ENCODE measurements around the gene CEP164.

CEP164 gene

DNA sequence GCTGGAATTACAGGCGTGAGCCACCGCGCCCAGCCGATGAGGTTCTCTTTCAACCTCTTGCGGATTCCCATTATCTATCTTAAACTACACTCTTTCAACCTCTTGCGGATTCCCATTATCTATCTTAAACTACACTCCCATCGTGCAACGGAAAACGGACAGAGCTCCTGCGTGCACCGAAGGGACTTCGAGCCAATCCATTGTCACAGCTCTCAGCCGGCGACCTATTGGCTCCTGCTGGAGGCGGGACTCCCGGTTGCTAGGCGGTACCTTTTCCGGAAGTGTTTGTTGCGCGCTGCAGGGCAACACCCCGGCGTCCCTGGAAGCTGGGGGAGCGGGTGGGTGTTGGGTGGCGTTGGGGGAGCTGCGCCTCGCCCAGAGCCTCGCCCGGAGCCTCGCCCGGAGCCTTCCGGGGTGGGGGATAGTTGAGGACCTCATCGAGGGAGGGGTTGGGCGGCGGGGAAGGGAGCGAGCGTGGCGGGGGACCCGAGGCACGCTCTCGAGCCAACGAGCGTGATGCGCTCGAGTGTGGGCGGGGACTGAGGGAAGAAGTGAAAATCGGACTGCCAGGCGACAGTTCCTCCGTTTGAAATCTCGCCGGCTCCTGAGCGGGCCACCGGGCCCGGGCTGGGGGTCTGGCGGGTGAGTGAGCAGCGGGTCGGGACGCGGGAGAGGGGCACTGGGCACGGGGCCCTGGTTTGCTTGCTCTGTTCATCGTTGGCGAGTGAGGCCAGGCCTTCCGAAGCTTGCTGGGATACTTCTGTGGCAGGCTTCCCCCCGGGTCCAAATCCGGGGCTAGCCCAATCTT is at the start of gene CEP164:
CEP164 (plus strand) TSS at position 288 of the 808 bp plus-strand sequence. CDS start 10,733 bp downstream, outside the sequence.
- peak; percentile 98 for DNase-seq (ENCODE audit: low spot score)

GRCh38 chr11:117278347-117278746 is 49.3 kb upstream of the CEP164 start:
- DNase-seq (ENCODE audit: low spot score) = no peak

DNA sequence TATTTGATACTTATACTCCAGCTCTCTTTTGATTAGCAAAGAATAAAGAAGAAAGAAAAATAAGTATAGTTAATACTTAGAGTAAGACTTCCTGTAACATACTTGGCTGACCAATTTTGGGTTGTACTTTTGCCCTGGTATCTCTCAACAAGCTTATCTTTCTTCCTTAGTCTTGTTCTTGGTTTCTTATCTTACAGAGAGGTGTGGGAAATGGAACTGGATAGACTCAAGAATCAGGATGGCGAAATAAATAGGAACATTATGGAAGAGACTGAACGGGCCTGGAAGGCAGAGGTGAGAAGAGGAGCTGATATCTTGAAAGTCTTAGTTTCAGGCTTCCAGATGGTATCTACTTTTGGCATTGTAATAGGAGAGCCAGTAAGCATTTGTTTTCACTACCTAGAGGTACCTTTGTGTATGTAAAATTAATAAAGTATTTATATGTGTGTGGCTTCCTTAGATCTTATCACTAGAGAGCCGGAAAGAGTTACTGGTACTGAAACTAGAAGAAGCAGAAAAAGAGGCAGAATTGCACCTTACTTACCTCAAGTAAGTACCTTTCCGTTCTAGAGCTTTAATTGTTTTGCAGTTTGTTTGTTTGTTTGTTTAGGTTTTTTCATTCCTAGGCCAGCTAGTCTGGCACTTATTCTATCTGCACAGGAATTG is 47.8 kb upstream of the CEP164 start:
- DNase-seq (ENCODE audit: low spot score) = no peak

DNA sequence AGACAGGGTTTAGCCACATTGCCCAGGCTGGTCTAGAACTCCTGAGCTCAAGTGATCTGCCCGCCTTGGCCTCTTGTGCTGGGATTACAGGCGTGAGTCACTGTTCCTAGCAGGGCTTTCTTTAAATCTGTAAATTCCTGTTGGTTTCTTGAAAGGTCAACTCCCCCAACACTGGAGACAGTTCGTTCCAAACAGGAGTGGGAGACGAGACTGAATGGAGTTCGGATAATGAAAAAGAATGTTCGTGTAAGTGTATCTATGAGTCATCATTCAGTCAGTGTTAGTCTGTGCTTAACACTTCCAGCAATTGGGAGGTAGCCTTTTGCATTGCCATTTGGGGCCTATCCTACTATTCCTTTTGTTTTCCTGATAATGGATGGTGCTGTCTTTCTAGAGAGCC is 46.5 kb upstream of the CEP164 start:
- peak; percentile 64 for DNase-seq (ENCODE audit: low spot score)

GRCh38 chr11:117281869-117282268 is 45.8 kb upstream of the CEP164 start:
- DNase-seq (ENCODE audit: low spot score) = no peak

DNA sequence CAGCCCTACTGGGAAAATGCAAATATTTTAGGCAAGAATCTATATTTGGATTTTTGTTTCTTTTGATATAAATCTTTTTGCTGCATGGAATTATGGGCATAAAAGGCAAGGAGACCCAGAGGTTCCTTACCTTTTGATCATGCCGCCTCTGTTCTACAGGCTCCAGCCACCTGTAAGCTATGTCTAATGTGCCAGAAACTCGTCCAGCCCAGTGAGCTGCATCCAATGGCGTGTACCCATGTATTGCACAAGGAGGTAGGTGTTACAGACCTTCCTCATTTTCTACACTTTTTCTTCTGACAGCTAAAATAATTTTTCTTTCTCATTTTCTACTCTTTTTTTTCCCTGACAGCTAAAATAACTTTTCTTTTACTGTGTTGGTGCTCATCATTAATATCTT is 44.7 kb upstream of the CEP164 start:
- DNase-seq (ENCODE audit: low spot score) = no peak

DNA sequence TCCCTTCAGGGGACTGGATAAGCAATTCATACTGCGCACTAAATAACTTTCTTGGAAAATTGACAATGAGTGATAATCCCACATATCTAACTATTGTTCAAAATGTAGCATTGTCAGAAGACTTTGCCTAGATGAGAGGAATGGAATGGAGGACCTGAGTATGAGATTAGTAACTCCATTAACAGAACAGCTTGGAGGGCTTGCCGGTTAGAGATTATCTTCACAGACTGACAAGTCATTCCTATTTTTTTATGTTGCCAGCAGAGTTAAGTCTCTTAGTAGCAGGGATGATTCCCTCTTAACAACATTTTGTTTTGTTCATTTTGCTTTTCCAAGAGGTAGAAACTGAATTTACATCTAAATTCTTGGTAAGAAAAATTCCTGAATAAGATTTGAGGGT is 43.6 kb upstream of the CEP164 start:
- no peak for DNase-seq (ENCODE audit: low spot score)

DNA sequence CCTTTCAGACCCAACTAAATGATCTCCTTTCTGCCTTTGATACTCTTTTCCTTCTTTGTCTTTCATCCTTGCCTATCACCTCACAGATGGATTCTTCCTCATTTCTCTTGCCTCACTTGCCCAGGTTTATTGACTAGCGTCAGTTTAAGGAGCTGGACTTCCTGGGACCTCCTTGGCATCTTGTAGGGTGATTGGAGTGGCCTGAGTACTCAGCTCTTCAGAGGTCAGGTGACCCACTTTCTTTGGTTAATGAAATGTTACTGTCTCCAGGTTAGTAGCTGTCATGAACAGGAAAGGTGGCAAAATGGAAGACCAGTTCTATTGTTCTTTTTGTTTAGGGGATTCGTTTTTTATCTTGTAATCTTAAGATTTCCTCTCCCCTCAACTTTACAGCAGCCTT is 41.1 kb upstream of the CEP164 start:
- DNase-seq (ENCODE audit: low spot score) = no peak

GRCh38 chr11:117287668-117288067 is 40.0 kb upstream of the CEP164 start:
- no peak for DNase-seq (ENCODE audit: low spot score)

GRCh38 chr11:117289795-117290194 is 37.9 kb upstream of the CEP164 start:
- DNase-seq (ENCODE audit: low spot score) = no peak

DNA sequence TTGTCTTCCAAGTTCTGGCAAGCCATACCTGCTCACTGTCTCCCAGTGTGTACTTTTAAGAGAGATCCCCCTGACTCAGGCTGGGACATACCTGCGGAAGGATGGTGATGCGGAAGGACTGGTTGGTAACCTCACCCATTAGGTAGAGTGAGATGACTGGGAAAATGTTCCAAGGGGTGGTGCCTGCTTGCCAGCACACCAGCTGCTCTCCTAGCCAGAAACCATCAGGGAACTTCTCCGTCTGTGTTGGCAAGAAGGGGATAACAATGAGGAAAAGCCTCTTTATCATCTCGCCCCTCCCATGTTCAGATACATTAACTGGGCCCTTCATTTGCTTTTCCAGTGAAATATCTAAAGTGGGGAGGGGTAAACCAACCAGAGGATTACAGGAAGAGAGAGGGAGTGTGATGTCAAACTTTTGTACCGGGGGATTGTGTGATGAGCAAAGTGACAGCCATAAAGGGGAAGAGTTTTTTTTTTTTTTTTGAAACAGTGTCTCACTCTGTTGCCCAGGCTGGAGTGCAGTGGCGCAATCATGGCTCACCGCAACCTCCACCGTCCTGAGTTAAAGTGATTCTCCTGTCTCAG is 36.8 kb upstream of the CEP164 start, which contains the start of gene BACE1-AS:
BACE1-AS (plus strand) TSS at position 538 of the 588 bp plus-strand sequence.
- no peak for DNase-seq (ENCODE audit: low spot score)

DNA sequence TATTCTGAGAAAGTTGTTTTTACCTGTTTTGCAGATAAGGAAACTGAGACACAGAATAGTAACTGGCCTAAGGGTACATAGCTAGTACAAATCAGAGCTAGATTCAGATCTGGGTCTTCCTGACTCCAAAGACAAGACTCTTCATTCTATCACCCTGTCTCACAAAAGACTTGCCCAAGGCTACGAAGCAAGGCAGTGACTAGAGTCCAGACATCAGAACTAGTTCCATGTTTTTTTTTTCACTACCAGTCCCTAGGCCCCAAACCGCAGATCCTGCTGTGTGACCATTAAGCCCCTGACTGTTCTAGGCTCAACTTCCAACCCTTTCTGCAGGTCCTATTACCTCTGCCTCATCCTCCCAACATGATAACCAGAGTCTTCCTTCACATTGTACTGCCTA is 35.0 kb upstream of the CEP164 start:
- DNase-seq (ENCODE audit: low spot score) = no peak

GRCh38 chr11:117295438-117296137 is 32.1 kb upstream of the CEP164 start:
- DNase-seq (ENCODE audit: low spot score) = no peak

- DNase-seq (ENCODE audit: low spot score) = no peak
Measured at GRCh38 chr11:117296881-117297280, 30.8 kb upstream of the CEP164 start.

DNA sequence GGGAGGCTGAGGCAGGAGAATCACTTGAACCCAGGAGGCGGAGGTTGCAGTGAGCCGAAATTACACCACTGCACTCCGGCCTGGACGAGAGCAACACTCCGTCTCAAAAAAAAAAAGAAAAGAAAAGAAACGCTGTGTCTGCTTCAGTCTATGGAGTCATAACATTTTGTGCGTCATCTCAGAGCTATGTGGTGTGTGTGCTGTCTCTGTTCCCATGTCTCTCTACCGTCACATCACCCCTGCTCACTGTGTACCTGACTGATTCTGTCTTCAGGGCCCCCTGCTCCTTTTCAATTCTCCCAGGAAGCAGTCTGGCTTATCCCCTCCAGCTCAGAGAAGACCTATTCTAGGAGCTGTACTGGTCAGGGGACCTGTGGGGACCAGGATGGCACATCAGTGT is 29.5 kb upstream of the CEP164 start:
- DNase-seq (ENCODE audit: low spot score) = no peak

GRCh38 chr11:117299351-117300282 is 28.0 kb upstream of the CEP164 start:
- DNase-seq (ENCODE audit: low spot score) = no peak

GRCh38 chr11:117300283-117300663 is 27.4 kb upstream of the CEP164 start:
- no peak for DNase-seq (ENCODE audit: low spot score)

- no peak for DNase-seq (ENCODE audit: low spot score)
Measured at GRCh38 chr11:117300773-117301172, 26.9 kb upstream of the CEP164 start.

DNA sequence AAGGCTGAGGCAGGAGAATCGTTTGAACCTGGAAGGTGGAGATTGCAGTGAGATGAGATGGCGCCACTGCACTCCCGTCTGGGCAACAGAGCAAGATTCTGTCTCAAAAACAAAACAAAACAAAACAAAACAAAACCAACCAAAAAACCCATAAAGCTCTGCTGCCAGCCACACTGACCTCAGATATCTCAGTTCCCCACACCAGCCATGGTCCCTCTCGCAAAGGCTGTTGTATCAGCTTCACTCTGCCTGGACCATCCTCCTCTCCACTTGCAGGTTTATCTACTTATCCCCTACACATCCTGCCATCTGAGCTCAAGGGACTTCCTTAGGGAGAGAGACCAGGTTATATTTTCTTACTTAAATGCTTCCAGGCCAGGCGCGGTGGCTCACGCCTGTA is 25.4 kb upstream of the CEP164 start:
- no peak for DNase-seq (ENCODE audit: low spot score)

DNA sequence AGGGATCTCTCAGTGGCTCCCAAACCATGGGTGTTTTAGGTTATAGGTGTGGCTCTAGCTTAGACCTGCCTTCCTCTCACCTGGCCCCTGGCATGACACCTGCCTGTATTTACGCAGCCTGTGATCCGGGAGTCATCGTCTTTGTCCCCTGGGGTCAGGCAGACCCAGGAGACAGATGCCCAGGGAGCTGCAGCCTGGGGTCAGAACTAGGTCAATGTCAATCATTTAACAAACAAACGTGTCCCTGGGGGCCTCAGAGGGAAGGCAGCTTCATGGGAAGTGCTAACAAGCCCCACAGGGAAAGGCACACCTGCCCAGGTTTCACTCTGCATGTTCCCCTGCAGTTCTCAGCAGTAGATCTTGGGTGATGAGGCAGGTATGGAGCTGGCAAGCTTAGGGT is 24.6 kb upstream of the CEP164 start:
- DNase-seq (ENCODE audit: low spot score) = no peak

- DNase-seq (ENCODE audit: low spot score) = no peak
Measured at GRCh38 chr11:117303646-117304315, 23.9 kb upstream of the CEP164 start.
